HuH-7 (cell line): ENCODE data around the gene GCH1.
"Not testable (repeated sequence)": the region's sequence is repeated elsewhere in the genome, so short reads cannot be mapped to it uniquely, and the experiment has no call there.

Experiments
- DNase-seq: peaks from one replicate; pipeline ENCODE4 v3.0.0; 2011; ENCODE audit warnings: low spot score

Gene GCH1, protein sequence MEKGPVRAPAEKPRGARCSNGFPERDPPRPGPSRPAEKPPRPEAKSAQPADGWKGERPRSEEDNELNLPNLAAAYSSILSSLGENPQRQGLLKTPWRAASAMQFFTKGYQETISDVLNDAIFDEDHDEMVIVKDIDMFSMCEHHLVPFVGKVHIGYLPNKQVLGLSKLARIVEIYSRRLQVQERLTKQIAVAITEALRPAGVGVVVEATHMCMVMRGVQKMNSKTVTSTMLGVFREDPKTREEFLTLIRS

DNA sequence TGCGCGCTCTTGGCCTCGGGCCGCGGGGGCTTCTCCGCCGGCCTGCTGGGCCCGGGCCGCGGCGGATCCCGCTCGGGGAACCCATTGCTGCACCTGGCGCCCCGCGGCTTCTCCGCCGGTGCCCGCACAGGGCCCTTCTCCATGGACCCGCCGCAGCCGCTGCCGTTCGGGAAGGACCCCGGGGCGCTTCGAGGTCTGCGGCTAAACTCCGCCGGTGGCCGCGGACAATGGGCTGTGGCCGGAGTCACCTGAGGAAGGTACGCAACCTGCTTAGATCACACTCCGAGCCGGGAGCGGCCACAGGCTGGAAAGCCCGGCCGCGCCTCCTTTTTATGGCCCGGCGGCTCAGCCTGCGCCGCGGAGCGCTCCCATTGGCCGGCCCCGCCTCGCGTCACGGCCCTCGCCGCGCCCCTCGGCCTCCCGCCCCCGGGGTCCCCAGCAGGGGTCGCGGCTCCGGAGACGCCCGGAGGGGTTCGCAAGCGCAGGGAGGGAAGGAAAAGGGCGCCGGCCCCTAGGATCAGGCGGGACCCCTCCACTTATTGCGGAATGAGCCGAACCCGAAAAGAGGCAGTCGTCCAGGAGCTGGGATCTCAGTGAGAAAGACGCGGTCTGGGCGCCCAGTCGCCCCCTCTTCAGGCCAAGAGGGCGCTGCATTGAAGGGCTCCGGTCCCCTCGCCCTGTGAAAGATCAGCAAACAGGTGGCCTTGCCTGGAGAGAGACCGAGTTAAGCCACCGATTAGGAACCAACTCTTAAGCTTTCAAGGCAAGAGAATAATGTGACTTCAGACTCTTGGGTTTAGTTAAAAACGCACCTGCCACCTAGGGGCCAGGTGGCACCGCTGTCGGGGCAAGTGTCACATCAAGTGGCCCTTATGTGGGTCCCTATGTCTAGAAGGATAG is at the start of gene GCH1:
GCH1 (minus strand) TSS at position 306 of the 900 bp plus-strand sequence; CDS start at position 143, 163 bp downstream.
- DNase-seq, result peak; percentile 84

DNA sequence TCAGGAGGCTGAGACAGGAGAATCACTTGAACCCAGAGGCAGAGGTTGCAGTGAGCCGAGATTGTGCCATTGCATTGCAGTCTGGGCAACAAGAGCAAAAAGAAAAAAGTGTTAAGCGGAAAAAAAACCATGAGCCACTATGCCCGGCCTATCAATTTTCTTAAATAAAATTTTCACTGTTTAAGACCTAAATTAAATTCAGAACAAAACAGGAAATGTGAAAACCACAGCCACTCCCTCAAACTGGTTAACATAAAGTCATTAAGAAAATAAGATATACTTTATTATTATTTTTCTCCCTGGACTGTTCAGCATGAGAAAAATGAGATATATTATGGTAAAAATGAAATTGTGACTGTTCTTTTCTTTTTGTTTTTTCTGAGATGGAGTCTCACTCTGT is 44.6 kb upstream of the GCH1 start:
- DNase-seq, result no peak

DNA sequence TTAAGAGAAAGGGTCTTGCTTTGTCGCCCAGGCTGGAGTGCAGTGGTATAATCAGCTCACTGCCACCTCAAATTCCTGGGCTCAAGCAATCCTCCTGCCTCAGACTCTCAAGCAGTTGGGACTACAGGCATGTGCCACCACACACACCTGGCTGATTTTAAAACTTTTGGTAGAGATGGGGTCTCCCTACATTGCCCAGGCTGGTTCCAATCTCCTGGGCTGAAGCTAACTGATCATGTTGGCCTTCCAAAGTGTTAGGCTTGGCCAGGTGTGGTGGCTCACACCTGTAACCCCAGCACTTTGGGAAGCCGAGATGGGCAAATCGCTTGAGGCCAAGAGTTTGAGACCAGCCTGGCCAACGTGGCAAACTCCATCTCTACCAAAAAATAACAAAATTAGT is 43.9 kb upstream of the GCH1 start:
- no peak for DNase-seq

DNA sequence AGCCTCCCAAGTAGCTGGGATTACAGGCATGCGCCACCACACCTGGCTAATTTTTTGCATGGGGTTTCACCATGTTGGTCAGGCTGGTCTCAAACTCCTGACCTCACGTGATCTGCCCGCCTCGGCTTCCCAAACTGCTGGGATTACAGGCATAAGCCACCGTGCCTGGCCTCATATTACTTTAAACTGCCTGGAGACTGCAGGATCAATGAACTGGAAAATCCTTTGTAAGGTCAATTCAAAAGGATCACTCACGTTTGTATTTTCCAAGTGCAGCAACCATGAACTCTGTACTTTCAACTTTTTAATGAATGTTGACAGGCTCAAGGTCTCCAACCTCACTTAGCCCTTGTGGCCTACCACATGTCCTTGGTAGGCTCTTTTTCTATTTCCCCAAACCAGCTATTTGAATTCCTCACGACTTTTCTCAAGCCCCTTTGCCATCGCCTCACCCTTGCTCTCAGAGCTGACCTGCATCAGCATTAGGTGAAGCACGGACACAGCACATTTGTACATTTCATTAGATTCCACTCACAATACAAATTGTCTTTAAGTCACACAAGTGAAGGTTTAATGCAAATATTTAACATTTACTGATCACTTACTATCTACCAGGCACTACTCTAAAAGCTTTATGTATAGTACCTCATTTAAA is 42.2 kb upstream of the GCH1 start:
- DNase-seq, result no peak

DNA sequence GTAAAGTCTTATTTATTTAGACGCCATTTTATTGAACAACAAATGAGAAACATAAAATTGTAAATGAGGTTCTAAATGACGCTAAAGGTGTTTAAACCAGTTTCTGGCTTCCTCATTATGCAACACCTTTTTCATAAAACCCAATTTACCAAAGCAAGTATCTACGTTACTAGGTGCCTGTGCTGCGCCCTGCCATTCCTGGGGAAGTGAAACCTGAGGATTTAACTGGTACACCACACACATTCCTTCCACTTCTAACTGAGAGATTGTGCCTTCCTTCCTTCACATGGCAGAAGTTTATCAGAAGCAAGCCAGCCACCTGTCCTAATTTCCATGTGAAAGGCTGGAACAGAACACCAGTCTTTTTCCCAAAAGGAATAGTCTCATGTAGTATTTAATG is 40.3 kb upstream of the GCH1 start:
- no peak for DNase-seq

DNA sequence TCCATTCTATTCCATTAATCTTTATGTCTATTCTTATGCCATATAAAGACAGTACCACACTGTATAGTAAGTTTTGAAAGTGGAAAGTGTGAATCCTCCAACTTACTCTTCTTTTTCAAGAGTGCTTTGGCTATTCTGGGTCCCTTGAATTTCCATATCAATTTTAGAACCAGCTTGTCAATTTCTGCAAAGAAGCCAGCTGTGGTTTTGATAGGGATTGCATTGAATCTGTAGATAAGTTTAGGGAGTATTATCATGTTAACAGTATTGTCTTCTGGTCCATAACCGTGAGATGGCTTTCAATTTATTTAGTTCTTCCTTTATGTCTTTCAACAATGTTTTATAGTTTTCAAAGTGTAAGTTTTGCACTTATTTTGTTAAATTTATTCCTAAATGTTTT is 34.2 kb upstream of the GCH1 start:
- DNase-seq, result no peak

DNA sequence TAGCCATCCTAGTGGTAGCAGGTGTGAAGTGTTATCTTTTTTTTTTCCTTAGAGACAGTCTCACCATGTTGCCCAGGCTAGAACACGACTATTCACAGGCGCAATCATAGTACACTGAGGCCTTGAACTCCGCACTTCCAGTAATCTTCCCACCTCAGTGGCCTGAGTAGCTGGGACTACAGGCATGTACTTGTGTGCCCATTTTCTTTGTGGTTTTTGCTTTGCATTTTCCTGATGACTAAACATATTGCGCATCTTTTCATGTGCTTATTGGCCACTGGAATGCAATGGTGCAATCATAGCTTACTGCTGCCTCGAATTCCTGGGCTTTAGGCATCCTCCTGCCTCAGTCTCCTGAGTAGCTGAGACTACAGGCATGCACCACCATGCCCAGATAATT is 33.3 kb upstream of the GCH1 start:
- DNase-seq, result no peak

DNA sequence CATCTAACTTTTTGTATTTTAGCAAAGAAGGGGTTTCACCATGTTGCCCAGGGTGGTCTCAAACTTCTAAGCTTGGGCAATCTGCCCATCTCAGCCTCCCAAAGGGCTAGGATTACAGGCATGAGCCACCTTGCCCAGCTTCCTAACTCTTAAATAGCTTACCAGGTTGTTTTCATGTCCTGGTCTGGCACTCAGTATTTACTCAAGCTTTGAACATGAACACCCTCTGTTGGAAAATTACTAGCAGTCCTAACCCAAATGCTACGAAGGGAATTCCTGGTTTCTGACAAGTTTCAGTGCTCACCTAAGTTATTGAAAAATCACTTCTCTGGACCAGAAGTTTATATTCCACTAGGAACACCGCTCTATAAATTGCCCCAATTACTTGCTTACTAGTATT is 32.5 kb upstream of the GCH1 start:
- no peak for DNase-seq

DNA sequence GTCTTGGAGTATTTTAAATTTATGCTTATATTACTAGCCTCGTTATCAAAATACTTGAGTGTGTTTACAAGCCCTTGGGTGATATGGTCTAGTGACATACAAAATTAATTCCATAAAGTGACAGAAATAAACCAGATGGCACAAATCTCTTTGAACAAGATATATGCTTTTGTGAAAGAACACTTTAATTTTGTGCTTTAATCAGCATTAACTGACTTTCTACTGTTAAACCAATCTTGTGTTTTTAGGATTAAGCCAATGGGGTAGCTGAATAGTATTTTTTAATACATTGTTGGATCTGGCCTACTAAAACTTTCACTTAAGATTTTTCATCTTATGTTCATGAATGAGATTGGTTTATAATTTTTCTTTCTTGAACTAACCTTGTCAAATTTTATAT is 30.4 kb upstream of the GCH1 start:
- no peak for DNase-seq

DNA sequence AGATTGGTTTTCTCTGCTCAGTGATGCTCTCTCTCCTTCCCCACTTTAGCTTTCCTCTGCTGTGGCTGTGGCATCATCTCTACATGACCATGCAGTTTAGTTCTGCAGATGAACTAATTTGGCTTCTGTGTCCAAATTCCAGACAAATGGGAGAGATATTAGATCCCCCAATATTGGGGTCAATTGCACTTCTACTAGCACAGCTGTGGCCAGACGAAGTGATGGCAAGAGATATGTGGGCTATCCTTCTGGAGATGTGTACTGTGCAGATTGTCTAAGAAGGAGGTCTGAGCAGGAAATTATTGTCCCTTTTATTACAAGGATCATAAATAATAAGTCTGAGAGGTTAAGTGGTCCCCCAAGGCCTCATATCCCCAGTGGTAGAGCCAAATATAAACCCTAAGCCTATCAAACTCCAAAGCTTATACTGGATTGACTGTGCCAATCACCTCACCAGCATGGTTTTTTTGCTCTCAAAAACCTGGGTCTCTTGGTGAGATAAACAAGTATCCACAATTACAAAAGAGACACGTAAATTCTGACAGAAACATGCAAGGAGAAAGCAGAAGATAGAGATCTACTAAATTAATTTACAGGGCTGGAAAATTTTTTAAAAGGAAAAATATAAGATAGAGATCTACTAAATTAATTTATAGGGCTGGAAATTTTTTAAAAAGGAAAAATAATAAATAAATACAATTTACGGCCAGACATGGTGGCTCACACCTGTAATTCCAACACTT is 29.1 kb upstream of the GCH1 start:
- no peak for DNase-seq

DNA sequence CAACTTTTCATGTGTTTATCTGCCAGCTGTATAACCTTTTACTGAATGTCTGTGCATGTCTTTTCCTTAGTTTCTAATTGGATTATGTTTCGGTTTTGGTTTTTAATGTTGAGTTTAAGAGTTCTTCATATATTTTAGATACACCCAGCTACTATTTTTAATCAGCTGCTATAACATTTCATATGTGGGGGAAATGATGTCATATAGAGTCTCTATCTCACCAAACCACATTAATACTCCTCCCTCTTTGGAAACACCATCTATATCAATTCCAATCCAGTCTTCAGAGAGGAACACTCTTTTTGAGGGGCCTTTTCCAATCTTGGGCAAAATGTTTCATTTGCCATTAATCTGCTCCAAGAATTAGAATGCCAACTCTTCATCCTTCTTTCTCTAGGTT is 28.5 kb upstream of the GCH1 start:
- no peak for DNase-seq

DNA sequence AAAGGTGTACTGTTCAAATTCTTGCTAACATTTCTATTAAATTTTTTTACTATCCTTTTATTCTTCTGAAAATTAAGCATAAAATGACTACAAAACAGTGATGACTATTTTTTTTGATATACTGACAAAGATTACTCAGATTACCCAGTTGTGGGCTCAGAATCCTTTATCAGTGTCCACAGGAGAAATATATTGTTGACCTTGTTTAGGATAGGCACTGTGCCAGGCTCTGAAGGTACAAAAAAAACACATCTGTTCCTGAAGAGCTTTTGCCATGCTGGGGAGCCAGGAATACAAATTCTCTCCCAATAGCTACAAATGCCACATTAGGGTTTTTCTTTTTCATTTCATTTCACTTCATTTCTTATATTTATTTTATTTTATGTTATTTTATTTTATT is 26.9 kb upstream of the GCH1 start:
- DNase-seq, result no peak

DNA sequence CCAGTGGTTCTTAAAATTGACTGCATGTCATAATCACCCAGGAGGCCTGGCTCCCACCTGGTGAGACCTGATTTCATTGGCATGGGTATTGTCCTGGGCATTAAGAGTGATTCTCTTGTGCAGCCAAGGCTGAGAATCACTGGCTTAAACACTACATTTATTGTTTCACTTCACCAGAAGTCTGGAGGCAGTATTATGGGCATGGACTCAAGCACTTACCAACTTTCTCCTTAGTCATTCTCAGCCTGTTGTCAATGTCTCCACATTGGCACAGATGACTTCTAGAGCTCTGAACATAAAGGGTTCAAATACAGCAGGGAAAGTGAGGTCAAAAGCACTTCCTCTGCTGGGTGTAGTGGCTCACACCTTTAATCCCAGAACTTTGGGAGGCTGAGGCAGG is 25.6 kb upstream of the GCH1 start:
- no peak for DNase-seq

DNA sequence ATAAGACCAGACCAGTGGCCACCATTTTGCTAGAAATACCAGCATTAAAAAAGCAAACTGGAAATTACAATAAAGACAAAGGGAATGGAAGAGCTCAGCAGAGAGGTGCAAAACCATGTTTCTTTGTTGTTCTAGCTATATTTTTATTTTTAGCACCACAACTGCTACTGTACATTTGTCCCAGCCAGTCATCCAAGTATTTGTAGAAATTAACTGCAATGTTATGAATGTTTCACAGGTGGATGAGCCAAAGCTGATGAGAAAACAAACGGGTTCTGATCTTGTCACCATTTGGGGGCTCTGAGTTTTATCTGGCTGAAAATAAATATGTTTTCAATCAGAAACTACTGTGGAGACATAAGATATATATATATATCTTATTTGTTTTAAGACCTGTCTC is 24.9 kb upstream of the GCH1 start:
- DNase-seq, result no peak

DNA sequence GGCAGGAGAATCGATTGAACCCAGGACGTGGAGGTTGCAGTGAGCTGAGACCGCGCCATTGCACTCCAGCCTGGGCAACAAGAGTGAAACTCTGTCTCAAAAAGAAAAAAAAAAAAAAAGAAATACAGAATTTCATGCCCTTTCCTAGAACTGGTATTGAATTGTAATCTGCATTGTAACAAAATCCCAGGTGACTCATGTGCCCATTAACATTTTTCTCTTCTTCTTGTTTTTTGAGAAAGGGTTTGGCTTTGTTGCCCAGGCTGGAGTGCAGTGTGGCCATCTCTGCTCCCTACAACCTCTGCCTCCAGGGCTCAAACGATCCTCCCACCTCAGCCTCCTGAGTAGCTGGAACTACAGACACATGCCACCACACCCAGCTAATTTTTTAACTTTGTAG is 23.9 kb upstream of the GCH1 start:
- not testable (repeated sequence) for DNase-seq

DNA sequence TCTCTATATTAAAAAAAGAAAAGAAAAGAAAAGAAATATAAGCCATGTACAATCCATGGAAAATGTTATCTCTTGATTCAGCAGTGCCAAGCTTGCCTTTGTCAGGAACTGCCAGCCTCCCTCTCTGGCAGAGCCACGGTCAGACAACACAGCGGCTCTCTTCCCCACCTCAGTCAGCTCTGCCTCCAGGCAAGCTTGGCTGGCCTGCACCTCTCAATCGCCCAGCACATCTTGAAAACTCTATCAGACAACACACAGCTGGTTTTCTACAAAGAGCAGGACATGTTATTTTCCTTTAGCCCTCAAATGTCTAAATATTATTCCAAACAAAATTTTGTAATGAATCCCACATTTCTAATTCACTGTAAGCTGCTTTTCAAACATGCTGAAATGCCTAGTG is 20.0 kb upstream of the GCH1 start:
- DNase-seq, result no peak

DNA sequence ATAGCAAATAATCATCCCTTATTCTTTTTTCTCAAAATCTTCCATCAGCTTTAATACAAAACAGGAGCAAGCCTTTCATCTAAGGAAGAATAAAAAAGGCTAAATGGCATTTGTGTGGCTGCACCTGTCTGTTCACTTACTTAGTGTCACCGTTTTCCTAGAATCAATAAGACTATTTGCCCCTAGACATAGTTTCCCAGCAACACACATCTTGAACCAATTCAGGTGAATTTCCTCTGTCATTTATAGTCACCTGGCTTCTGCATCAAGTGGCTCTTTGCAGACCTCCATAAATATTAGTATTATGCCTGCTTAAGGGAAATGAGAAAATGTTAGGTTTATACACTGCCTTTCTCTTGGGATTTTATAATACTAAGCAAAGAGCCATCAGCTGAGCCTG is 17.4 kb upstream of the GCH1 start:
- no peak for DNase-seq

DNA sequence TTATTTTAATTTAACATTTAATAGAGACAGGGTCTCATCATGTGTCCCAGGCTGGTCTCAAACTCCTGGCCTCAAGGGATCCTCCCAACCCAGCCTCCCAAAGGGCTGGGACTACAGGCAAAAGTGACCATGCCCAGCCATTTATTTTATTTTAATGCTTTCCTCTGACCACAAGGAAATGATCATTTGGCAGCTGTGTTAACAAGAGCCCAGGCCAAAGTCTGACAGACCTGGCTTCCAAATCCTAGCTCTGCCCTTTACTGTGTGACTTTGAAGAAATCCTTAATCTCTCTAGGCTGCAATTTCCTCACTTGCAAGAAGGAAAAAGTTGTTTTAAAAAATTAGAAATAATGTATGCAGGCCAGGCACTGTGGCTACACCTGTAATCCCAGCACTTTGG is 16.7 kb upstream of the GCH1 start:
- DNase-seq, result no peak

DNA sequence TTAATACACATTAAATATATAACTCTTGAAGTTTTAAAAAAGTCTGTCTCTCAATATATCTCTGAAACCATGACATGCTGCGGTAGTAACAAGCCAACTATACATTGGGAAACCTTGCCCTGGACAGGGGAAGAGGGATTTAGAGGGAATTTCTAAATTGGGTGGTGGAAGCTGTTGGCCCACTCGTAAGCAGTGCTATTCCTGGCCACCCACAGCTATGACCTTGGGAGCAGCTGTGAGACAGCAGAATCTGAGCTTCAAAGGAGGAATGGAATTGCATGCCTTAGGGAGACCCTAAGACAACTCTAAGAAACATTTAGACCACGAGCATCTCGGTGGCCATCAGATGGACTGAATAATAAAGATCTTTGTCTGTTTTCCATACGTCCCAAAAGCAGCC is 15.8 kb upstream of the GCH1 start:
- DNase-seq, result no peak

DNA sequence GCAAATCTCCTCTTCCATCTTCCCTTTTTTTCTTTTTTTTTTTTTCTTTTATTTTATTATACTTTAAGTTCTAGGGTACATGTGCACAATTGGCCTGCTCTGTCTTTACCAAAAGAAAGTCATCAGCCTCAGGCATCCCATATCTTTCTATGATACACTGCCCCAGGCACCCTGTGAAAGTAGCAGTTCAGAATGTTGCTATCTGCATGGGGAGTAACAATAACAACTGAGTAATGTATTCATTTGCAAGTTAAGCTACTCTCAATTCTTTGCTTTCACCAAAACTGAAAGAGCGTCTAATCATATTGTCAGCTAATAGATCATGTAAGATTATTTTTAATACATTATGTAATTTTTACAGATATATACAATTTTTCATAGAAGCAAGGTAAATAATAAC is 13.5 kb upstream of the GCH1 start:
- no peak for DNase-seq

DNA sequence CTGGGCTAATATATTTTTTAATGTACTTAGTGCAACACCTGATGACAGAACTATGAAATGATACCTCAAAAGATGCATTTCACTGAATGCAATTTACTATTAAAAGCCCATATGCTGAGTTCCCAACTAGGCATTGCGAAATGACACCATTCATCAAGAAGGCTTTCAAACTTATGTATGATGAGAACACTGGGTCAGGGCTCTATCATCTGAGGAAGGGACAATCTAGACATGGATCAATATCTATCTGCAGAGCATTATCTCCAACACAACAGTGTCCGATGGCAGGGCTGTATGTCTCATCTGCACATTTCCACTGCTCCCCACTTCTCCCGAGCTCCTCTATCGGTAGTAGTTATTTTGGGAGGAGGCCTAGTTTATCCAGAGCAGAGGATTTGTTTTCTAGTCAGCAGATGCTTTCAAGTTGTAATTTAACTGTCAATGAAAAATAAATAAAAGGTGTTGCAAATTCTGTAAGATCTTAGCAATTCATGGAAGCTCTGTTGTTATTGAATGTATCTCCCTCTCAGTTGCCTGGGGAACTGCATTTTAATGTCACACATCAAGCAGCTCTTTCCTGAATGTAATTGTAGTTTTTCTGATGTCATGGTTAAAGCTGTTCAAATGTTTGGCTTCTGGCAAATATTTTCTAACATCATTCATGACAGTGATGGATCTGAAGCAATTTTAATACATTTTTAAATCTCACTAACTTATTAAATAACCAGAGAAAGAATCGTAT is 7.4 kb upstream of the GCH1 start:
- no peak for DNase-seq

DNA sequence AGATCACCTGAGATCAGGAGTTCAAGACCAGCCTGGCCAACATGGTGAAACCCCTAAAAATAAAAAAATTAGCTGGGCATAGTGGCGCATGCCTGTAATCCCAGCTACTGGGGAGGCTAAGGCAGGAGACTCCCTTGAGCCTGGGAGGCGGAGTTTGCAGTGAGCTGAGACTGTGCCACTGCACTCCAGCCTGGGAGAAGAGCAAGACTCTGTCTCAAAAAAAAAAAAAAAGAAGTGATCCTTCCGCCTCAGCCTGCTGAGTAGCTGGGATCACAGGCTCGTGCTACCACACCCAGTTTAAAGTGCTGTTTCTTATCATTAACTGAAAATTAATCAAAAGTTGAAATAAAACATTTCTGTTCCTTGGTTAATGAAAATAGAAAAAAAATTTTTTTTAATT is 6.3 kb upstream of the GCH1 start:
- not testable (repeated sequence) for DNase-seq
